Right kidney (tissue), 9 donors: ENCODE measurements around the gene FGF18.
"Not testable (repeated sequence)": the region's sequence is repeated elsewhere in the genome, so short reads cannot be mapped to it uniquely, and the experiment has no call there.

ENCODE experiments used
- DNase-seq: peaks from one replicate; pipeline ENCODE4 v3.0.0-alpha.2; 2016
- long read RNA-seq, 8 donors: transcript quantifications; one replicate each; lab custom pipeline, GENCODE V29; 2026

FGF18 gene, protein sequence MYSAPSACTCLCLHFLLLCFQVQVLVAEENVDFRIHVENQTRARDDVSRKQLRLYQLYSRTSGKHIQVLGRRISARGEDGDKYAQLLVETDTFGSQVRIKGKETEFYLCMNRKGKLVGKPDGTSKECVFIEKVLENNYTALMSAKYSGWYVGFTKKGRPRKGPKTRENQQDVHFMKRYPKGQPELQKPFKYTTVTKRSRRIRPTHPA
- long read RNA-seq, donor 1: 0 reads
- long read RNA-seq, donor 2: 0 reads
- long read RNA-seq, donor 3, partial matches to known transcripts: 0 of 1 reads
- long read RNA-seq, donor 3, other reads (novel, unspliced or antisense): 0 of 1 reads
- long read RNA-seq, donor 4: 0 reads
- long read RNA-seq, donor 5: 0 reads
- long read RNA-seq, donor 6: 0 reads
- long read RNA-seq, donor 7, partial matches to known transcripts: 0 of 2 reads
- long read RNA-seq, donor 7, other reads (novel, unspliced or antisense): 0 of 2 reads
- long read RNA-seq, donor 8, partial matches to known transcripts: 0 of 1 reads
- long read RNA-seq, donor 8, other reads (novel, unspliced or antisense): 0 of 1 reads

DNA sequence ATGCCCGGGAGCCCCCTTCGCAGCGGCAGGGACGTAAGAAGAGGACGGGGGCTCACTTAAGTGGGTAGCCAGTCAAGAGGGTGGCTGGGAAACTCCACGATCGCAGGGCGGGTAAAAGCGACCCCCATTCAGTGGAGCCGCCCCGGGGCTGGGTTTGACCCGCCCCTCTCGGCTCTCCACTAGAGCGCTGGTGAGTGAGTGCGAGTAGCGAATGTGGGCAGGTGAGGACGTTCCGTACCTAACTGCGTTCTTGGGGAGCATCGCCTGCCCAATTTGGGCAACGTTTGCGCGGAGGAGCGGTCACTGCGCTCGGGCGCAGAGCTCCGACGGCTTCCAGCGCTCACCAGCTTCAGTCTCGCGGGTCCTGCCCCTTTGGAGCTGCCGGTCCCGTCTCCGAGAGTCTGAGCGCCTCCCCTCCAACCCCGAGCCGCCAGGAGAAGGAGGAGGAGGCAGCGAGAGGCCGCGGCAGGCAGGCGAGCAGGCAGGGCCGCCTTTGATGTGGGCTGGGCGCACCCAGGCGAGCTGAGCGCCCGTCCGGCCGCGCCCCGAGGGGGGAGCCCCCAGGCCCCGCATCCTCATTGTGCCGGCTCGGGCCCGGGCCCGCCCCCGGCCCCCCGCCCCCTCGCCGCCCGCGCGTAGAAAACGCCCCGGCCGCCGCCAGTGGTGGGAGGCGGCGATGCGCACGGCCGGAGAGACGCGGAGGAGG is at the start of gene FGF18:
FGF18 (plus strand) TSS at position 666 of the 706 bp plus-strand sequence. CDS start 553 bp downstream, outside the sequence.
- peak; percentile 87 for DNase-seq

DNA sequence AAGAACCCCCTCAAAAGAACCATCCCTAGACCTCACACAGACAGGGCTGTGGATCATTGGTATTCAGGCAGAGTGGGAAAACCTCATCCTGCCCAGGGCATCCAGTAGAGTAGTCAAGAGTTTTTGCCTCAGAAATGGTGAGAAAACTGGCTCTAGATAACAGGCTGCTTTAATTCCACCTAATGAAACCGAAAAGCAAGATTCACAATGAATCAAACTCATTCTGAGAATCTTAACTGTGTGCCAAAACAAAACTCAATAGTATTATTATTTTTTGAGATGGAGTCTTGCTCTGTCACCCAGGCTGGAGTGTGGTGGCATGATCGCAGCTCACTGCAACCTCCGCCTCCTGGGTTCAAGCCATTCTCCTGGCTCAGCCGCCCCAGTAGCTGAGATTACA is 49.5 kb upstream of the FGF18 start:
- DNase-seq: no peak

DNA sequence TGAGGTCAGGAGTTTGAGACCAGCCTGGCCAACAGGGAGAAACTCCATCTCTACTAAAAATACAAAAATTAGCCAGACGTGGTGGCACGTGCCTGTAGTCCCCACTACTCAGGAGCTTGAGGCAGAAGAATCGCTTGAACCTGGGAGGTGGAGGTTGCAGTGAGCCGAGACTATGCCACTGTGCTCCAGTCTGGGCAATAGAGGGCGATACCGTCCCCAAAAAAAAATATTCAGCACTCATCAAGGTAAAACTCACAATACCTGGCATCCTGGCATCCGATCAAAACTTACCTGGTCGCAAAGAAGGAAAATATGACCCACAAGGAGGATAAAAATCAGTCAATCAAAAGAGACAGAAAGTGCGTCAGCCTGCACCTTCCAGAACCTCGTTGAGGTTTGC is 48.6 kb upstream of the FGF18 start:
- not testable (repeated sequence) for DNase-seq

DNA sequence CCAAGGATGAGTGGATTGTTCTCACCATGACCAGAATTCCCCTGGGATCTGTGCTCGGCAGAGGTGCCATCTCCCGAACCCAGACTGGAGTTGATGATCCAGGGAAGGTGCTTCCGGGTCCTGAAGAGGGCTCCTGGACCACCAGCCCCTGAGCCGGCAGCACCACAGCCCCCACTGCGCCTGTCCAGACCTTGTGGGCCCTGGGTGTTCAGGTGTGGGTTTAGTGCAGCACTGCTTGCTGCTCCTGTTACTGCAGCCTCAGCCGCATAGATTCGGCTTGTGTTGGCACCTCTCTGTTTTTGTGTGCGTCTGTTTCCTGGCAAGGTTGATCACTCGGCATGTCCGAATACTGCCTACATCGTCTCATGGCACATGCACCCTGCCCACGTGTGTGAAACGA is 48.1 kb upstream of the FGF18 start:
- DNase-seq: no peak

DNA sequence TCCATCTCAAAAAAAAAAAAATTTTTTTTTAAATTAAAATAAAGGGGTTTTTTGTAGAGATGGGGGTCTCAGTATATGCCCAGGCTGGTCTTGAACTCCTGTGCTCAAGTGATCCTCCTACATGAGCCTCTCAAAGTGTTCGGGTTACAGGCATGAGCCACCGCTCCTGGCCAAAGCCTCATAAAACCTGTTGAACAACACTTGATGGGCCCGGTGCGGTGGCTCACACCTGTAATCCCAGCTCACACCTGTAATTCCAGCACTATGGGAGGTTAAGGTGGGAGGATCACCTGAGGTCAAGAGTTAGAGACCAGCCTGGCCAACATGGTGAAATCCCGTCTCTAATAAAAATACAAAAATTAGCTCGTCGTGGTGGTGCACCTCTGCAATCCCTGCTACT is 39.5 kb upstream of the FGF18 start:
- DNase-seq: no peak

DNA sequence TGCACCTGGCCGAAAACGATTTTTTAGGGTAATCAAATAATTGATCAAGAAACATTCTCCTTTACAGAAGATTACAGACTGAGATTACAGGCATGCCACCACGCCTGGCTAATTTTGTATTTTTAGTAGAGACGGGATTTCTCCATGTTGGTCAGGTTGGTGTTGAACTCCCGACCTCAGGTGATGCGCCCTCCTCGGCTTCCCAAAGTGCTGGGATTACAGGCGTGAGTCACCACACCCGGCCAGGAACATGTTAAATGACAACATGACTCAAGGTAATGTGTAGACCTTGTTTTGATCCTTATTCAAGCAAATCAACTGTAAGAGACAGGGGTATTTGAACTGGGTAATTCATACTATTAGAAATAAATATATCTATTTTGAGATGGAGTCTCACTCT is 35.0 kb upstream of the FGF18 start:
- DNase-seq: not testable (repeated sequence)

DNA sequence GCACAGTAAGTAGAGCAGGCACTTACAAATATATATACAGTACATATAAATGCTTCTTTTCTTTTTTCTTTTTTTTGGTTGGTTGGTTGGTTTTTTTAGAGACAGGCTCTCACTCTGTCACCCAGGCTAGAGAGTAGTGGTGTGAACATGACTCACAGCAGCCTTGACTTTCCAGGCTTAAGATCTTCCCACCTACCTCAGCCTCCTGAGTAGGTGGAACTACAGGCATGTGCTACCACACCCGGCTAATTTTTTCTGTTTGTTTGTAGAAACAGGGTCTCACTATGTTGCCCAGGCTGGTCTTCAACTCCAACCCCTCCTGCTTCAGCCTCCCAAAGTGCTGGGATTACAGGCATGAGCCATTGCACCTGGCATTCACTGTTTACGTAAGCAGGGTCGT is 34.4 kb upstream of the FGF18 start:
- DNase-seq: not testable (repeated sequence)

DNA sequence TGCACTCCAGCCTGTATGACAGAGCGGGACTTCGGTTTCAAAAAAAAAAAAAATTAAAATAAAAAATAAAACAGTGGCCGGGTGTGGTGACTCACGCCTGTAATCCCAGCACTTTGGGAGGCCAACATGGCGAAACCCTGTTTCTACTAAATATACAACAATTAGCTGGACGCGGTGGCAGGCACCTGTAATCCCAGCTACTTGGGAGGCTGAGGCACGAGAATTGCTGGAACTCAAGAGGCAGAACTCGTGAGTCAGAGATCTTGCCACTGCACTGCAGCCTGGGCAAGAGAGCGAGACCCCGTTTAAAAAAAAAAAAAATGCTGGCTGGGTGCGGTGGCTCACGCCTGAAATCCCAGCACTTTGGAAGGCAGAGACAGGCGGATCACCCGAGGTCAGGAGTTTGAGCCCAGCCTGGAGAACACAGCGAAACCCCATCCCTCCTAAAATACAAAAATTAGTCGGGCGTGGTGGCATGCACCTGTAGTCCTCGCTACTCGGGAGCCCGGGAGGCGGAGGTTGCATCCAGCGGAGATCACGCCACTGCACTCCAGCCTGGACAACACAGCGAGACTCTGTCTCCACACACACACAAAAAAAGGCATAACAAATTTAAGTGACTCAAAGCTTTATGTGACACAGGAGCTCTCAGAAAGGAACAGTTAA is 33.3 kb upstream of the FGF18 start:
- no peak for DNase-seq

DNA sequence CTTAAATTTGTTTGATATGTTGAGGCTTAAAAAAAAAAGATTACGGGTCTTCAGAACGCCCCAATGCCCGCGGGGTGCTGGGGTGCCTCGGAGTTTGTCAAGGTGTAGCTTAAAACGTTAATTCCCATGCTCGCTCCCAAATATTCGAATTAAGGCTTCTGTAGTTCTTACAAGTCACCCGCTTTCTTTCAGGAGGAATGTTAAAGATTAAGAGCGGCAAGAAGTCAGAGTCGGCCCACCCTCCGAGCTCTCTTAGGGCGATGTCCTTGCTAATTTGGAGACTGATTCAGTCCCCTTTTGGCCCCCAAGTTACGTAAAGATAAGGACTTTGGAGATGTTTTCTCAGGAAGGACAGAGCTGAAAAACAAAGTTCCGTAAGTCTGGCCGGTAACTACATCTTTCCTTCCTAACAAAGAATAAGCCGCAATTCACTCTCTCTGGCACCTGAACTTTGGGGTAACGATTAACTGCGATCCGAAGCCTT is 32.5 kb upstream of the FGF18 start:
- no peak for DNase-seq

DNA sequence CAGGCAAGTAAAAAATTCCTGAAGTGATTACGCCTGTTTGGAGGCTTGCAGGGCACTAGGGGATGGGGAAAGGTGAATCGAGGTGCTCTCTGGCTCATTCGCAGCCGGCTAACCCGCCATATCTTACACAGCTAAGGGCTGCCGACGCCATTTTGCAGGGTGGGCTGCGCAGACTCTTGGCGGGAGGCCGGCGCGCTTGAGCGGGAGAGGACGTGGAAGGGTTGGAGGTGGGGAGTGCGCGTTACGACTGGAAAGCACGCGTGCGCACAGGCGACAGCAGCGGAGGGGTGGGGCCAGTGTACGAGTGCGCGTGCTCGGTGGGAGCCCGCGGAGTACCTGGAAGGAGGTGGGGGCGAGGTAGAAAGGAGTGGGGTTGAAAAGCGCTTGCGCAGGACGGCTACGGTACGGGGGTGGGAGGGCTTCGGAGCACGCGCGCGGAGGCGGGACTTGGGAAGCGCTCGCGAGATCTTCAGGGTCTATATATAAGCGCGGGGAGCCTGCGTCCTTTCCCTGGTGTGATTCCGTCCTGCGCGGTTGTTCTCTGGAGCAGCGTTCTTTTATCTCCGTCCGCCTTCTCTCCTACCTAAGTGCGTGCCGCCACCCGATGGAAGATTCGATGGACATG is 32.0 kb upstream of the FGF18 start, which contains the start of gene NPM1:
NPM1 (plus strand) TSS at position 505 of the 625 bp plus-strand sequence; CDS start at position 605, 100 bp downstream.
- peak; percentile 92 for DNase-seq

DNA sequence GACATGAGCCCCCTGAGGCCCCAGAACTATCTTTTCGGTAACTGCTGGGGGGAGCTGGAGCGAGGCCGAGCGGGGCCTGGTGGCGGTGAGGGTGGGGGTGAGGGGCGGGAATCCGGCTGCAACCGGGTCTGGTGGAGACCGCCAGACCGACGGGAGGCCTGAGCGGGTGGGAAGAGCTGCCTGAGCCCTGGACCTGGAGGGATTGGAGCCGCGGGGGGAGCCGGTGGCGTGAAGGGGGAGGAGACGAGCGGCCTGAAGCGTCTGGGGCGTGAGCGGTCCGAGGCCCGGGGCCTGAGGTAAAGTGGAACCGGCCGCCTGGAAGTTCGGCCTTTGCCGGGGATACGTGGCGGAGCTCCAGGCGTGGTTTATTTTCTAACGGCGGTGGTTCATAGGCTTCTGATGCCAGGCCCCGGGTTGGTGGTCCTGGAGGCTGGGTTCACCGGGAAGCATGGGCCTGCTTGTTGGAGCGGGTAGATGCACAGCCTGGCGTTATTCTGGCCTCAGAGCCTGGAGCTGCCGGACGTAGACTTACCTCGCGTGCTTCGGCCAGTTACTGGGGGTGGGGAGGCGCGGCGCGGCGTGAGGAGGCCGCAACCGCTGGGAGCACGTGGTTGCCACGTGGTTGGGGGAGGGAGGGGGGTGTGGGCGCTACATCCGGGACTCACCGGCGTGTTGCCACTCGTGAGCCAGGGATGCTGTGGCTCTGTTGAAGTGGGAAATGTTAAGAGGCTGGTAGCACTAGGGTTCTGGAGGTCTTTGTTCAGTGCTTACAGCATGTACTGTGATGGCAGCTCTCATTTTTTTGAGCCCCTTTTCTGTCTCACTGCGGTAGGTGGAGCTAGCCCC is 31.3 kb upstream of the FGF18 start:
- DNase-seq: peak; percentile 82

DNA sequence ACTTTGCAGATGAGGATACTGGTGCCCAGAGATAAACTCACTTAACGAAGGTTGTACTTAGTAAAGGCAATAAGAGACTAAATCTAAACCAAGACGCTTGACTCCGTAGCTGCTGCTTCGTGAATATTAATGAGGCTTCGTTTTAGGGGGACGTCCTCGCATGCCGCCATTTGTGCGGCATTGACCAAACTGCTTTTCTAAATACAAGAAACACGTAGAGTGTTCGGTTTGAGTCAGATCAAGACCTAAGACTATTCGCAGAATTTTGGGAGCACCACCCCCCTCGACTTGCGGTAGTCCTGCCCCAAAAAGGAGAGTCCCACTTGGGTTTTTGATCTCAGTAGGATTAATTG is 30.7 kb upstream of the FGF18 start:
- DNase-seq: no peak

DNA sequence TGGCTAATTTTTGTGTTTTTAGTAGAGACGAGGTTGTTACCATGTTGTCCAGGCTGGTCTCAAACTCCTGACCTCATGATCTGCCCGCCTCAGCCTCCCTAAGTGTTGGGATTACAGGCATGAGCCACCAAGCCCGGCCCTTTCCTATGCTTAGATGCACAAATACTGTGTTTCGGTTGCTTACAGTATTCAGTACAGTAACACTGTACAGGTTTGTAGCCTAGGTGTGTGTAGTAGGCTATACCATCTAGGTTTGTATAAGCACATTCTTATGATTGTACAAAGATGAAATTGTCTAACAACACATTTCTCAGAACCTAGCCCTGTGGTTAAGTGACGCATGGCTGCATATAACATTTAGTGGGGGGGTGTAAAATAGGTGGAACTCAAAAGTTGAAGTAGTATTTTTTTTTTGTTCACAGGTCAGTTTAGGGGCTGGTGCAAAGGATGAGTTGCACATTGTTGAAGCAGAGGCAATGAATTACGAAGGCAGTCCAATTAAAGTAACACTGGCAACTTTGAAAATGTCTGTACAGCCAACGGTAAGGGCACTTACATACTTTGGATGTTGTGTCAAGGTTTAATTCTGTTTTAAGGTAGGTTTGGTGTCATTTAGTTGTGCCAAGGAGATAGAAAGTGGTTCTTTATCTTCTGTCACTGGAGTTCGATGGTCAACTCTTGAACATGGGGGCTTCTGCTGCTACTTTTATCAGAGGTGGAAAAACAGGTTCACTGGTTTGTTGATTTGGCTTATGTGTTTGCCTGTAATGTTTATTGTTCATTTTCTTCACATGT is 28.4 kb upstream of the FGF18 start:
- DNase-seq: no peak

DNA sequence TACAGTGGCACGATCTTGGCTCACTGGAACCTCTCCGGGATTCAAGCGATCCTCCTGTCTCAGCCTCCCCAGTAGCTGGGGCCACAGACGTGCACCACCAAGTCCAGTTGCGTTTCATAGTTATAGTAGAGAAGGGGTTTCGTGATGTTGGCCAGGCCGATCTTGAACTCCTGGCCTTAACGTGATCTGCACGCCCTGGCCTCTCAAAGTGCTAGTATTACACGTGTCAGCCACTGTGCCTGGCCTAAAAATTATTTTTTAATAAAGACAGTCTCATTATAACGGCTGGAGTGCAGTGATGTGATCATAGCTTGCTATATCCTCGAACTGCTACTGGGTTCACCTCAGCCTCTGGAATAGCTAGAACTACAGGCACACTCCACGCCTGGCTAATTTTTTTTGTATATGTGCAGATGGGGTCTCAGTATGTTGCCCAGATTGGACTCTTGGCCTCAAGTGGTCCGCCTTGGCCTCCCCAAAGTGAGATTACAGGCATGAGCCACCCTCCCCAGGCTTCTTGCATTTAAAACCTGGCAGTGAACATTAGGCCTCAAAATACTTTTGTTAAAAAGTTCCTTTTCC is 27.4 kb upstream of the FGF18 start:
- DNase-seq: no peak

DNA sequence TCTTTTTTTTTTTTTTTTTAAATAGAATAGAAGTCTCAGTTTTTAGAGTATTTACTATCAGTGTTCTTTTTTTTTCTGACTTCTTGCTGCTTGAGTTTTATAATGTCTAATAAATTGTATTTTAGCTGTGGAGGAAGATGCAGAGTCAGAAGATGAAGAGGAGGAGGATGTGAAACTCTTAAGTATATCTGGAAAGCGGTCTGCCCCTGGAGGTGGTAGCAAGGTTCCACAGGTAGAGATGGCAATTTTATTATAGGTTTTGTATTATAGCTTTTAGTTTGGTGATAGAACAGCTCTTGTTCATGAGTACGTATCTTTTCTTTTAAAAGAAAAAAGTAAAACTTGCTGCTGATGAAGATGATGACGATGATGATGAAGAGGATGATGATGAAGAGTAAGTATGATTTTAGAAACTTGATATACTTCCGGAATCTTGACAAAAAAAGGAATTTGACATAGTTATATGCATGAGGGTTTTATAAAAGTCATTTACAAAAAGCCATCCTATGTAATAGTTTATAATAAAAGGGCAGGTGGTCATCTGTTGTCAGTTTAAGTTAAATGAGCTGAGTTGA is 26.8 kb upstream of the FGF18 start:
- DNase-seq: no peak

DNA sequence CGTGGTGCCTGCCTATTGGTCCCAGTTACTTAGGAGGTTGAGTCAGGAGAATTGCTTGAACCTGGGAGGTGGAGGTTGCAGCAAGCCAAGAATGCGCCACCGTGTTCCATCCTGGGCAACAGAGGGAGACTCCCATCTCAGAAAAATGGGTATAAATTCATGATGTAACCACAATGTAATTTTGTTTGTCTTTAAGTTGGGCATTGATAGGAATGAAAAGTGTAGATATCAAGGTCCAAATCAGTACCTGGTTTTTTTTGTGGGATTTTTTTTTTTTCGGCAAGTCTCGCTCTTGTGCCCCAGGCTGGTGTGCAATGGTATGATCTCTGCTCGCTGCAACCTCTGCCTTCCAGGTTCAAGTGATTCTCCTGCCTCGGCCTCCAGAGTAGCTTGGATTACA is 24.4 kb upstream of the FGF18 start:
- no peak for DNase-seq

DNA sequence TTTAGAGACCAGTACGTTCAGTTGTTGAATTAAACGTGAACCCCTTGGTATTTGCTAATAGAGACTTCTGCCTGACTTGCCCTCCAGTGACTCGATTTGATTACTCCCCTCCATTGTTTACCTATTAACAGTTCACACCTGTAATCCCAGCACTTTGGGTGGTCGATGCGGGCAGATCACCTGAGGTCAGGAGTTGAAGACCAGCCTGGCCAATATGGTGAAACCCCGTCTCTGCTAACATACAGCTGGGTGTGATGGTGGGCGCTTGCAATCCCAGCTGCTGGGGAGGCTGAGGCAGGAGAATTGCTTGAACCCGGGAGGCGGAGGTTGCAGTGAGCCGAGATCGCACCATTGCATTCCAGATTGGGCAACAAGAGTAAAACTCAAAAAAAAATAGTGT is 22.9 kb upstream of the FGF18 start:
- DNase-seq: not testable (repeated sequence)

DNA sequence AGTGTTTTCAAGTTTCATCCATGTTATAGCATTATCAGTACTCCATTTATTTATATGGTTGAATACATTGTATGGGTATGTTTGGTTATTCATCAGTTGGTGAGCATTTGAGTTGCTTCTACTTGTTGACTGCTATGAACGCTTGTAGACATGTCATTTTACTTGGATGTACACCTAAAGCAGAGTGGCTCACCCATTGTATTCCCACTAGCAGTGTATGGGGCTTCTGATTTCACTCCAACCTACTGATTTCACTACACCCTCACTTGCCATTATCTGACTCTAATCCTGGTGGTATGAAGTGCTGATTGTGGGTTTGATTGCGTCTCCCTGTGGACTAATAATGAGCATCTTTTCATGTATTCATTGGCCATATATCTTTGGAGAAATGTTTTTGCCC is 22.3 kb upstream of the FGF18 start:
- no peak for DNase-seq

DNA sequence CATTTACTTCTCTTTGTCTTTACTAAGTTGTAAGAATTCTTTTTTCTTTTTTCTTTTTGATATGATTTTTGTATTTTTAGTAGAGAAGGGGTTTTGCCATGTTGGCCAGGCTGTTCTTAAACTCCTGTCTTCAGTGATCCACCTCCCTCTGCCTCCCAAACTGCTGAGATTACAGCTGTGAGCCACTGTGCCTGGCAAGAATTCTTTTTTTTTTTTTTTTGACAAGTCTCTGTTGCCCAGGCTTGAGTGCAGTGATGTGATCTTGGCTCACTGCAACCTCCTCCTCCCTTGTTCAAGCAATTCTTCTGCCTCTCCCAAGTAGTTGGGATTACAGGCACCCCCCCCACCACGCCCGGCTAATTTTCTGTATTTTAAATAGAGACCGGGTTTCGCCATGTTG is 21.8 kb upstream of the FGF18 start:
- no peak for DNase-seq

DNA sequence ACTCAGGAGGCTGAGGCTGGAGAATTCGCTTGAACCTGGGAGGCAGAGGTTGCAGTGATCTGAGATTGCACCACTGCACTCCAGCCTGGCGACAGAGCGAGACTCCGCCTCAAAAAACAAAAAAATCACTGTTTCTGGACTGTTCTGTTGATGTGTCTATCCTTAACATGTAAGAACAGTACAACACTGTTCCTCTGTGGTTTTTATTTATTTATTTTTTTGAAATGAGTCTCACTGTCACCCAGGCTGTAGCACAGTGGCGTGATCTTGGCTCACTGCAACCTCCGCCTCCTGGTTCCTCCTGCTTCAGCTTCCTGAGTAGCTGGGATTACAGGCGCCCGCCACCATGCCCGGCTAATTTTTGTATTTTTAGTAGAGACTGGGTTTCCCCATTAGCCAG is 20.8 kb upstream of the FGF18 start:
- not testable (repeated sequence) for DNase-seq
